Measurements from ENCODE around the gene AK5.
"Not testable (repeated sequence)": the region's sequence is repeated elsewhere in the genome, so short reads cannot be mapped to it uniquely, and the experiment has no call there.

AK5 gene

GRCh38 chr1:77400781-77401180 lies 119.0 kb downstream of the AK5 start:
- no peak for DNase-seq (ENCODE audit: low spot score)

GRCh38 chr1:77401384-77401783 lies 119.6 kb downstream of the AK5 start:
- DNase-seq (ENCODE audit: low spot score) = no peak

GRCh38 chr1:77405186-77405585 lies 123.4 kb downstream of the AK5 start:
- no peak for DNase-seq (ENCODE audit: low spot score)

GRCh38 chr1:77406661-77407060 lies 124.8 kb downstream of the AK5 start:
- no peak for DNase-seq (ENCODE audit: low spot score)

- DNase-seq (ENCODE audit: low spot score) = no peak
Observed at GRCh38 chr1:77407738-77408375, 126.0 kb downstream of the AK5 start.

GRCh38 chr1:77408933-77409332 lies 127.1 kb downstream of the AK5 start:
- DNase-seq (ENCODE audit: low spot score) = not testable (repeated sequence)

- no peak for DNase-seq (ENCODE audit: low spot score)
Observed at GRCh38 chr1:77412069-77412819, 130.4 kb downstream of the AK5 start.

- DNase-seq (ENCODE audit: low spot score) = no peak
Observed at GRCh38 chr1:77412820-77413530, 131.2 kb downstream of the AK5 start.

GRCh38 chr1:77413541-77414335 lies 131.9 kb downstream of the AK5 start:
- DNase-seq (ENCODE audit: low spot score) = no peak

- DNase-seq (ENCODE audit: low spot score) = no peak
Observed at GRCh38 chr1:77415579-77415978, 133.8 kb downstream of the AK5 start.

GRCh38 chr1:77416692-77417450 lies 135.1 kb downstream of the AK5 start:
- DNase-seq (ENCODE audit: low spot score) = no peak

GRCh38 chr1:77418055-77418454 lies 136.2 kb downstream of the AK5 start:
- not testable (repeated sequence) for DNase-seq (ENCODE audit: low spot score)

GRCh38 chr1:77421504-77422233 lies 139.8 kb downstream of the AK5 start:
- DNase-seq (ENCODE audit: low spot score) = no peak

- no peak for DNase-seq (ENCODE audit: low spot score)
Observed at GRCh38 chr1:77424236-77424635, 142.4 kb downstream of the AK5 start.

GRCh38 chr1:77428068-77428467 lies 146.2 kb downstream of the AK5 start:
- no peak for DNase-seq (ENCODE audit: low spot score)

- no peak for DNase-seq (ENCODE audit: low spot score)
Observed at GRCh38 chr1:77430966-77431690, 149.3 kb downstream of the AK5 start.

GRCh38 chr1:77433934-77434333 lies 152.1 kb downstream of the AK5 start:
- DNase-seq (ENCODE audit: low spot score) = no peak

- DNase-seq (ENCODE audit: low spot score) = no peak
Observed at GRCh38 chr1:77434967-77435366, 153.1 kb downstream of the AK5 start.

- peak; percentile 43 for DNase-seq (ENCODE audit: low spot score)
Observed at GRCh38 chr1:77438236-77438913, 156.6 kb downstream of the AK5 start.
